GM12878 (cell line): Measurements from ENCODE around the gene ANKIB1. TPM values are rescaled to one million over a fixed set of nuclear protein-coding genes. Genes with fewer than 3 reads are reported as not detected.

ENCODE experiments used
- ATAC-seq: fragments of 200-7000 bp; cut with Tn5 transposase; 3 replicates; pipeline ENCODE4 v1.9.1; 2020; ENCODE audit warnings: mild to moderate bottlenecking, moderate library complexity
- BruUV-seq: library from RNA; stranded (reverse); fragments of 400-500 nt; replicated peaks from 2 replicates; lab custom pipeline; 2021; lab: Mats Ljungman, UMichigan
- CTCF ChIA-PET: fragments of 300-600 bp; sonication (Branson Sonifier 250); formaldehyde crosslinking; extraction: SDS; loops from one replicate; lab custom pipeline; 2021; ENCODE audit warnings: inconsistent platforms; lab: Yijun Ruan, JAX
- POLR2A ChIA-PET: fragments of 350-600 bp; formaldehyde crosslinking; extraction: SDS; loops from one replicate; lab custom pipeline; 2021; ENCODE audit warnings: inconsistent platforms; lab: Charles Lee
- RAD21 ChIA-PET: fragments of 300-600 bp; sonication (Branson Sonifier 250); formaldehyde crosslinking; loops from one replicate; lab custom pipeline; 2023; ENCODE audit warnings: antibody characterized with exemption; ENCODE audit not compliant: unreplicated experiment; lab: Charles Lee
- SMC1A ChIA-PET: fragments of 300-600 bp; sonication (Branson Sonifier 250); formaldehyde crosslinking; loops from one replicate; lab custom pipeline; 2023; ENCODE audit not compliant: unreplicated experiment, uncharacterized antibody; lab: Charles Lee
- DNase-seq: peaks from one replicate; pipeline ENCODE4 v3.0.0-alpha.2; 2011; ENCODE audit warnings: low read depth, low spot score
- FAIRE-seq: peaks from 3 replicates; lab custom pipeline; 2011; peaks lifted over from hg19 to GRCh38; lab: Jason Lieb, UNC
- H2AFZ ChIP-seq: 2 replicates; pipeline ENCODE4 v1.6.0; 2011; ENCODE audit warnings: low read depth, low read length, control low read depth; ENCODE audit not compliant: control insufficient read depth
- H3K27ac ChIP-seq: 2 replicates; pipeline ENCODE4 v1.5.1; 2011; ENCODE audit warnings: control low read depth; ENCODE audit not compliant: control insufficient read depth, insufficient read depth
- H3K27me3 ChIP-seq, 2 experiments: replicated peaks in 1 of 2; 2 replicates each; pipeline versions ENCODE4 v1.6.0 to v1.6.1; 2011; ENCODE audit warnings: low read length in 1 of 2; ENCODE audit not compliant: control insufficient read depth in 2 of 2, insufficient read depth in 2 of 2
- H3K36me3 ChIP-seq, 2 experiments: 2 replicates each; pipeline ENCODE4 v1.5.1; 2011; ENCODE audit warnings: low read length in 1 of 2; ENCODE audit not compliant: control insufficient read depth in 2 of 2, insufficient read depth in 2 of 2
- H3K4me1 ChIP-seq: 2 replicates; pipeline ENCODE4 v1.6.1; 2011; ENCODE audit warnings: mild to moderate bottlenecking, low read length, moderate library complexity, mixed read lengths; ENCODE audit not compliant: control insufficient read depth, insufficient read depth
- H3K4me2 ChIP-seq: 2 replicates; pipeline ENCODE4 v1.6.0; 2011; ENCODE audit warnings: control low read depth; ENCODE audit not compliant: control insufficient read depth, insufficient read depth
- H3K4me3 ChIP-seq: fragments of 200-600 bp; sonication (generic); 2 replicates; pipeline ENCODE4 v1.5.1; 2016
- H3K79me2 ChIP-seq: 2 replicates; pipeline ENCODE4 v1.6.0; 2011; ENCODE audit warnings: low read length; ENCODE audit not compliant: control insufficient read depth, insufficient read depth
- H3K9ac ChIP-seq: 2 replicates; pipeline ENCODE4 v1.8.0; 2011; ENCODE audit warnings: low read length, control low read depth, mixed read lengths; ENCODE audit not compliant: control insufficient read depth, insufficient read depth
- H3K9me3 ChIP-seq: replicated peaks from 3 replicates; pipeline ENCODE4 v1.5.1; 2011; ENCODE audit warnings: mild to moderate bottlenecking, low read length; ENCODE audit not compliant: control insufficient read depth, insufficient read depth
- H4K20me1 ChIP-seq: 2 replicates; pipeline ENCODE4 v1.6.0; 2011; ENCODE audit not compliant: control insufficient read depth, insufficient read depth
- FOS ChIP-seq: IDR thresholded peaks from 3 replicates; pipeline ENCODE4 v1.6.1; 2011; ENCODE audit warnings: borderline replicate concordance; ENCODE audit not compliant: insufficient read length; ENCODE audit errors: extremely low read depth
- HCFC1 ChIP-seq: fragments of 150-350 bp; IDR thresholded peaks from 2 replicates; pipeline ENCODE4 v1.6.1; 2014; ENCODE audit warnings: low read length
- IKZF1 ChIP-seq: fragments of 450-650 bp; conservative IDR thresholded peaks from 2 replicates; pipeline ENCODE4 v1.6.1; 2017; ENCODE audit warnings: antibody characterized with exemption, mild to moderate bottlenecking
- MAX ChIP-seq: IDR thresholded peaks from 2 replicates; pipeline ENCODE4 v1.6.1; 2012; ENCODE audit warnings: low read depth, low read length, improper control_type of control experiment
- POLR2A ChIP-seq: IDR thresholded peaks from 2 replicates; pipeline ENCODE4 v1.6.1; 2011; ENCODE audit warnings: low read depth, mild to moderate bottlenecking, low read length
- RCOR1 ChIP-seq: conservative IDR thresholded peaks from 2 replicates; pipeline ENCODE4 v1.6.1; 2012; ENCODE audit warnings: low read depth, low read length, improper control_type of control experiment
- REST ChIP-seq: IDR thresholded peaks from 2 replicates; pipeline ENCODE4 v1.6.1; 2012; ENCODE audit warnings: mild to moderate bottlenecking, low read depth, low read length
- SMAD1 ChIP-seq: fragments of 450-650 bp; IDR thresholded peaks from 2 replicates; pipeline ENCODE4 v1.6.1; 2018; ENCODE audit warnings: mild to moderate bottlenecking, low read depth; ENCODE audit not compliant: partially characterized antibody
- SP1 ChIP-seq: IDR thresholded peaks from one replicate; pipeline ENCODE4 v1.6.1; 2011; ENCODE audit warnings: low read depth, low read length
- TBL1XR1 ChIP-seq: IDR thresholded peaks from 2 replicates; pipeline ENCODE4 v1.6.1; 2012; ENCODE audit warnings: low read depth, low read length, improper control_type of control experiment
- WGBS: methylation state at CpG from one replicate; pipeline ENCODE4 v1.1.6; 2016; ENCODE audit warnings: low lambda C conversion rate; ENCODE audit not compliant: insufficient replicate concordance, insufficient coverage; ENCODE audit errors: missing lambda C conversion rate; 5-methylcytosine and 5-hydroxymethylcytosine counted together
- in situ Hi-C: fragments of 300-500 bp; cut with MboI; formaldehyde crosslinking; loops from 9 replicates; pipeline ENCODE4 v1.14.3; 2018; ENCODE audit warnings: mixed read lengths
- intact Hi-C: fragments of 100-400 bp; cut with micrococcal nuclease; formaldehyde crosslinking; loops from one replicate; pipeline ENCODE4 v1.14.2; 2022; ENCODE audit not compliant: unreplicated experiment
- polyA plus RNA-seq, 11 experiments: library from polyadenylated mRNA; depleted of rRNA in 4 of 11; unstranded in 6 of 11; stranded (reverse) in 5 of 11; fragments of >200 nt; fragmentation: Nextera tagmentation in 4 of 11; fragmentation: Illumina TruSeq in 1 of 11; extraction: Ambion mirVana in 4 of 11; extraction: Trizol in 1 of 11; gene quantifications; 1 replicate in 1 of 11; 2 replicates in 10 of 11; pipeline versions ENCODE4 v1.2.1 to v1.2.3, GENCODE V29; 2011 to 2016; ENCODE audit warnings: inconsistent platforms in 2 of 11, missing spikeins in 2 of 11, low read depth in 1 of 11
- total RNA-seq, 4 experiments: library from RNA; depleted of rRNA in 3 of 4; stranded (reverse); fragments of >200 nt in 3 of 4; fragmentation: Illumina TruSeq in 1 of 4; extraction: Trizol in 1 of 4; gene quantifications; 2 replicates each; pipeline versions ENCODE4 v1.2.1 to v1.2.3, GENCODE V29; 2013 to 2021
- TF ChIP-seq, protein P1 (sequence below): fragments of 450-650 bp; IDR thresholded peaks from 2 replicates; pipeline ENCODE4 v1.6.1; 2017; ENCODE audit warnings: mild to moderate bottlenecking, moderate library complexity
- TF ChIP-seq, protein P2 (sequence below): IDR thresholded peaks from 2 replicates; pipeline ENCODE4 v1.6.1; 2012; ENCODE audit warnings: low read depth, low read length, improper control_type of control experiment

ANKIB1 gene
- total and polyA plus RNA-seq, 10 of the 15 experiments (the other 5 are each of a cell fraction or from before 2014, with no cell fraction given) = 9.0 to 54.0 (median 21.9) TPM

DNA sequence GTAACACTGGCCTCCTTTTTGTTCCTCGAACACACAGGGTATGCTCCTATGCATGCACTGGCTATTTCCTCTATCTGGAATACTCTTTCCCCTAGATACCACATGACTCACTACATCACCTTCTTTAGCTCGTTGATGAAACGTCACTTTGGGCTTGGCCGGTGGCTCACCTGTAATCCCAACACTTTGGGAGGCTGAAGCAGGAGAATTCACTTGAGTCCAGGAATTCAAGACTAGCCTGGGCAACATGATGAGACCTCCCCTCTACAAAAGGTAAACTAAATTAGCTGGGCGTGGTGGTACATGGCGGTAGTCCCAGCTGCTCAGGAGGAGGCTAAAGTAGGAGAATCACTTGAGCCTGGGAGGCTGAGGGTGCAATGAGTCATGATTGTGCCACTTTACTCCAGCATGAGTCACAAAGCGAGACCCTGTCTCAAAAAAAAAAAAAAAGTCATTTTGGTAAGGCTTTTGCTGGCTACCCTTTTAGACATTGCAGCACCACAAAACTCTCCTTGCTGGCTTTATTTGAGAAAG is 14.5 kb downstream of the ANKIB1 start (continued):
- TF ChIP-seq SP1 = no peak
- TF ChIP-seq, all 136 proteins: peak for 0

- Histone ChIP-seq H2AFZ (no peak overlapping the region), H3K27ac (no peak overlapping the region), H3K9me3 (peaks cover 2% of the 10 kb centered on the region; the same call in 2 of the 3 replicates), H3K4me2 (no peak overlapping the region), H3K9ac (no peak overlapping the region), H3K79me2 (peaks cover 17% of the 10 kb centered on the region), H3K36me3 (no peaks in the 10 kb centered on the region; a peak in 1 of 4 replicates), H3K27me3 (no peaks in the 10 kb centered on the region), H4K20me1 (no peaks in the 10 kb centered on the region), H3K4me3 (no peak overlapping the region), H3K4me1 (no peaks in the 10 kb centered on the region)
- CTCF ChIA-PET = interaction anchor here (1.4 kb wide), 1 partner anchor 8 kb away, joined by 5 read pairs; no protein-coding TSS in a partner anchor
- WGBS = 99% methylated on average over 5 of the region's 5 CpGs
- in situ Hi-C loops (no loop called here), intact Hi-C loops (no loop called here)
- DNase-seq = no peak
- SMC1A ChIA-PET = interaction anchor here (0.7 to 1.9 kb wide), 2 partner anchors 9 to 19 kb away, joined by 3 to 6 read pairs; no protein-coding TSS in a partner anchor
- RAD21 ChIA-PET = no interaction called here
- no peak for FAIRE-seq
- no peak for ATAC-seq
- POLR2A ChIA-PET = interaction anchor here (0.6 kb wide), 1 partner anchor 10 kb away, joined by 3 read pairs; no protein-coding TSS in a partner anchor
- no TSS peak for BruUV-seq
- TF ChIP-seq, protein P1, sequence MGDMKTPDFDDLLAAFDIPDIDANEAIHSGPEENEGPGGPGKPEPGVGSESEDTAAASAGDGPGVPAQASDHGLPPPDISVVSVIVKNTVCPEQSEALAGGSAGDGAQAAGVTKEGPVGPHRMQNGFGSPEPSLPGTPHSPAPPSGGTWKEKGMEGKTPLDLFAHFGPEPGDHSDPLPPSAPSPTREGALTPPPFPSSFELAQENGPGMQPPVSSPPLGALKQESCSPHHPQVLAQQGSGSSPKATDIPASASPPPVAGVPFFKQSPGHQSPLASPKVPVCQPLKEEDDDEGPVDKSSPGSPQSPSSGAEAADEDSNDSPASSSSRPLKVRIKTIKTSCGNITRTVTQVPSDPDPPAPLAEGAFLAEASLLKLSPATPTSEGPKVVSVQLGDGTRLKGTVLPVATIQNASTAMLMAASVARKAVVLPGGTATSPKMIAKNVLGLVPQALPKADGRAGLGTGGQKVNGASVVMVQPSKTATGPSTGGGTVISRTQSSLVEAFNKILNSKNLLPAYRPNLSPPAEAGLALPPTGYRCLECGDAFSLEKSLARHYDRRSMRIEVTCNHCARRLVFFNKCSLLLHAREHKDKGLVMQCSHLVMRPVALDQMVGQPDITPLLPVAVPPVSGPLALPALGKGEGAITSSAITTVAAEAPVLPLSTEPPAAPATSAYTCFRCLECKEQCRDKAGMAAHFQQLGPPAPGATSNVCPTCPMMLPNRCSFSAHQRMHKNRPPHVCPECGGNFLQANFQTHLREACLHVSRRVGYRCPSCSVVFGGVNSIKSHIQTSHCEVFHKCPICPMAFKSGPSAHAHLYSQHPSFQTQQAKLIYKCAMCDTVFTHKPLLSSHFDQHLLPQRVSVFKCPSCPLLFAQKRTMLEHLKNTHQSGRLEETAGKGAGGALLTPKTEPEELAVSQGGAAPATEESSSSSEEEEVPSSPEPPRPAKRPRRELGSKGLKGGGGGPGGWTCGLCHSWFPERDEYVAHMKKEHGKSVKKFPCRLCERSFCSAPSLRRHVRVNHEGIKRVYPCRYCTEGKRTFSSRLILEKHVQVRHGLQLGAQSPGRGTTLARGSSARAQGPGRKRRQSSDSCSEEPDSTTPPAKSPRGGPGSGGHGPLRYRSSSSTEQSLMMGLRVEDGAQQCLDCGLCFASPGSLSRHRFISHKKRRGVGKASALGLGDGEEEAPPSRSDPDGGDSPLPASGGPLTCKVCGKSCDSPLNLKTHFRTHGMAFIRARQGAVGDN = no peak
- TF ChIP-seq FOS = no peak
- TF ChIP-seq REST = no peak
- TF ChIP-seq RCOR1 = no peak
- TF ChIP-seq MAX = no peak
- no peak for TF ChIP-seq HCFC1
- no peak for TF ChIP-seq IKZF1
- TF ChIP-seq TBL1XR1 = no peak
- TF ChIP-seq, protein P2, sequence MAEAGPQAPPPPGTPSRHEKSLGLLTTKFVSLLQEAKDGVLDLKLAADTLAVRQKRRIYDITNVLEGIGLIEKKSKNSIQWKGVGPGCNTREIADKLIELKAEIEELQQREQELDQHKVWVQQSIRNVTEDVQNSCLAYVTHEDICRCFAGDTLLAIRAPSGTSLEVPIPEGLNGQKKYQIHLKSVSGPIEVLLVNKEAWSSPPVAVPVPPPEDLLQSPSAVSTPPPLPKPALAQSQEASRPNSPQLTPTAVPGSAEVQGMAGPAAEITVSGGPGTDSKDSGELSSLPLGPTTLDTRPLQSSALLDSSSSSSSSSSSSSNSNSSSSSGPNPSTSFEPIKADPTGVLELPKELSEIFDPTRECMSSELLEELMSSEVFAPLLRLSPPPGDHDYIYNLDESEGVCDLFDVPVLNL = no peak
- no peak for TF ChIP-seq POLR2A
- no peak for TF ChIP-seq SMAD1
Measured at GRCh38 chr7:92266415-92267241, 20.9 kb downstream of the ANKIB1 start.
